Mesenchymal stem cell (in vitro differentiated cells and primary cell): ENCODE data around the gene NID1.

Experiments
- DNase-seq: peaks from one replicate; pipeline ENCODE4 v3.0.0-alpha.2; 2013
- H2AFZ ChIP-seq: one replicate; pipeline ENCODE4 v1.6.1; 2013; ENCODE audit warnings: low read depth, mild to moderate bottlenecking, control low read depth, inconsistent platforms, low read length, moderate library complexity
- H2AK5ac ChIP-seq: 2 replicates; pipeline ENCODE4 v1.6.1; 2013; ENCODE audit warnings: low read length, moderate library complexity, mild to moderate bottlenecking, inconsistent platforms; ENCODE audit not compliant: severe bottlenecking
- H2BK120ac ChIP-seq: one replicate; pipeline ENCODE4 v1.6.1; 2013; ENCODE audit warnings: low read depth, mild to moderate bottlenecking, inconsistent platforms, low read length, moderate library complexity
- H2BK12ac ChIP-seq, 2 experiments: one replicate each; pipeline ENCODE4 v1.6.1; 2013; ENCODE audit warnings: inconsistent platforms in 2 of 2, low read length in 2 of 2, mild to moderate bottlenecking in 2 of 2, moderate library complexity in 2 of 2, control low read depth in 1 of 2
- H2BK15ac ChIP-seq: one replicate; pipeline ENCODE4 v1.6.1; 2013; ENCODE audit warnings: mild to moderate bottlenecking, low read depth, inconsistent platforms; ENCODE audit not compliant: poor library complexity, severe bottlenecking
- H2BK5ac ChIP-seq: 2 replicates; pipeline ENCODE4 v1.6.1; 2013; ENCODE audit warnings: low read depth, mild to moderate bottlenecking, low read length, control low read depth, inconsistent platforms; ENCODE audit not compliant: poor library complexity, severe bottlenecking
- H3K14ac ChIP-seq, 2 experiments: one replicate each; pipeline ENCODE4 v1.6.1; 2013; ENCODE audit warnings: inconsistent platforms in 2 of 2, low read length in 2 of 2, control low read depth in 1 of 2, mild to moderate bottlenecking in 1 of 2, moderate library complexity in 1 of 2
- H3K18ac ChIP-seq, 2 experiments: one replicate each; pipeline ENCODE4 v1.6.1; 2013; ENCODE audit warnings: inconsistent platforms in 2 of 2, low read length in 2 of 2, control low read depth in 1 of 2, low read depth in 1 of 2, mild to moderate bottlenecking in 1 of 2
- H3K23ac ChIP-seq, 2 experiments: one replicate each; pipeline ENCODE4 v1.6.1; 2013; ENCODE audit warnings: inconsistent platforms in 2 of 2, low read length in 2 of 2, mild to moderate bottlenecking in 2 of 2, moderate library complexity in 2 of 2, control low read depth in 1 of 2
- H3K27ac ChIP-seq: 2 replicates; pipeline ENCODE4 v1.5.1; 2013; ENCODE audit warnings: mild to moderate bottlenecking, moderate library complexity, low read length, control low read depth, inconsistent platforms; ENCODE audit not compliant: poor library complexity, severe bottlenecking
- H3K27me3 ChIP-seq, 2 experiments: 2 replicates each; pipeline versions ENCODE4 v1.6.1 to v1.7.0; 2013; ENCODE audit warnings: low read length in 2 of 2, mild to moderate bottlenecking in 2 of 2, moderate library complexity in 2 of 2, control low read depth in 1 of 2, inconsistent platforms in 1 of 2; ENCODE audit not compliant: control insufficient read depth in 1 of 2, insufficient read depth in 1 of 2
- H3K36me3 ChIP-seq, 2 experiments: 2 replicates each; pipeline versions ENCODE4 v1.6.1 to v1.7.0; 2013; ENCODE audit warnings: low read length in 2 of 2, control low read depth in 1 of 2, inconsistent platforms in 1 of 2, low read depth in 1 of 2, mild to moderate bottlenecking in 1 of 2; ENCODE audit not compliant: insufficient read depth in 2 of 2, control insufficient read depth in 1 of 2
- H3K4ac ChIP-seq, 2 experiments: one replicate each; pipeline ENCODE4 v1.6.1; 2013; ENCODE audit warnings: inconsistent platforms in 2 of 2, low read length in 2 of 2, mild to moderate bottlenecking in 2 of 2, moderate library complexity in 2 of 2, control low read depth in 1 of 2, low read depth in 1 of 2
- H3K4me1 ChIP-seq: 2 replicates; pipeline ENCODE4 v1.6.1; 2013; ENCODE audit warnings: low read depth, low read length, control low read depth; ENCODE audit not compliant: control insufficient read depth, insufficient read depth
- H3K4me2 ChIP-seq: 2 replicates; pipeline ENCODE4 v1.6.1; 2013; ENCODE audit warnings: low read length, mild to moderate bottlenecking, inconsistent platforms; ENCODE audit not compliant: poor library complexity, severe bottlenecking
- H3K4me3 ChIP-seq, 2 experiments: 2 replicates each; pipeline versions ENCODE4 v1.5.1 to v1.7.0; 2013; ENCODE audit warnings: low read length in 2 of 2, mild to moderate bottlenecking in 2 of 2, control low read depth in 1 of 2, low read depth in 1 of 2; ENCODE audit not compliant: insufficient read depth in 1 of 2
- H3K79me1 ChIP-seq: replicated peaks from 2 replicates; pipeline ENCODE4 v1.6.1; 2013; ENCODE audit warnings: mild to moderate bottlenecking, control low read depth, low read length, inconsistent platforms; ENCODE audit not compliant: poor library complexity, severe bottlenecking
- H3K9ac ChIP-seq: 2 replicates; pipeline ENCODE4 v1.7.0; 2013; ENCODE audit warnings: mild to moderate bottlenecking, low read length, moderate library complexity
- H3K9me3 ChIP-seq: 2 replicates; pipeline ENCODE4 v1.7.0; 2013; ENCODE audit warnings: mild to moderate bottlenecking, low read length; ENCODE audit not compliant: control insufficient read depth
- H4K8ac ChIP-seq: one replicate; pipeline ENCODE4 v1.6.1; 2013; ENCODE audit warnings: inconsistent platforms, mild to moderate bottlenecking, low read length, moderate library complexity
- H4K91ac ChIP-seq: one replicate; pipeline ENCODE4 v1.6.1; 2013; ENCODE audit warnings: mild to moderate bottlenecking, low read length, inconsistent platforms
- WGBS: methylation state at CpG from one replicate; pipeline ENCODE4 v1.1.7; 2013; ENCODE audit warnings: mixed read lengths; 5-methylcytosine and 5-hydroxymethylcytosine counted together

Gene NID1

GRCh38 chr1:236063919-236064673, 794 bp downstream of the NID1 start:
- Histone ChIP-seq H4K8ac (peak overlapping the region; percentile 67), H3K14ac (peak overlapping the region; percentile 76 to 87), H3K4me1 (peaks cover 20% of the 10 kb centered on the region), H3K36me3 (peaks cover 0 to 7% of the 10 kb centered on the region in 2 experiments), H2BK12ac (peak overlapping the region in 1 of 2 experiments; percentile 10), H2BK120ac (peak overlapping the region; percentile 11), H3K9ac (peak overlapping the region; percentile 86), H2BK15ac (peak overlapping the region; percentile 96), H2AK5ac (no peak overlapping the region), H3K18ac (peak overlapping the region; percentile 94 to 95), H2BK5ac (no peak overlapping the region), H3K4me2 (peak overlapping the region; percentile 98), H3K23ac (peak overlapping the region; percentile 60 to 83), H4K91ac (peak overlapping the region; percentile 85), H3K4me3 (peak overlapping the region; percentile 67 to 88), H2AFZ (peak overlapping the region; percentile 8), H3K27ac (no peak overlapping the region), H3K79me1 (no peaks in the 10 kb centered on the region), H3K4ac (peak overlapping the region; percentile 9 to 83), H3K9me3 (no peaks in the 10 kb centered on the region), H3K27me3 (peaks cover 0 to 11% of the 10 kb centered on the region in 2 experiments)
- under 1% methylated on average over 54 of the region's 55 CpGs for WGBS
- DNase-seq = peak; percentile 85

GRCh38 chr1:236063551-236063918, 1.4 kb downstream of the NID1 start:
- no peak for DNase-seq
- Histone ChIP-seq H2BK15ac (no peak overlapping the region), H3K79me1 (no peaks in the 10 kb centered on the region), H3K36me3 (peaks cover 0 to 7% of the 10 kb centered on the region in 2 experiments), H2BK5ac (no peak overlapping the region), H3K9me3 (no peaks in the 10 kb centered on the region), H2BK120ac (no peak overlapping the region), H4K8ac (no peak overlapping the region), H2BK12ac (no peak overlapping the region), H3K27ac (no peak overlapping the region), H2AFZ (peak overlapping the region; percentile 8), H3K27me3 (peaks cover 0 to 11% of the 10 kb centered on the region in 2 experiments), H3K14ac (no peak overlapping the region), H3K23ac (no peak overlapping the region), H3K4me3 (peak overlapping the region in 1 of 2 experiments; percentile 88), H4K91ac (no peak overlapping the region), H3K18ac (peak overlapping the region in 1 of 2 experiments; percentile 95), H3K4ac (no peak overlapping the region), H3K9ac (peak overlapping the region; percentile 86), H3K4me1 (peaks cover 20% of the 10 kb centered on the region), H2AK5ac (no peak overlapping the region), H3K4me2 (peak overlapping the region; percentile 98)
- 49% methylated on average over 6 of the region's 6 CpGs for WGBS

- no peak overlapping the region for H3K4ac ChIP-seq
- no peak overlapping the region for H4K91ac ChIP-seq
- no peak overlapping the region for H2BK15ac ChIP-seq
- H2AFZ ChIP-seq = no peak overlapping the region
- peaks cover 16% of the 10 kb centered on the region for H3K4me1 ChIP-seq
- no peak overlapping the region for H3K23ac ChIP-seq
- no peak overlapping the region for H4K8ac ChIP-seq
- H3K79me1 ChIP-seq = no peaks in the 10 kb centered on the region
- H2BK120ac ChIP-seq = no peak overlapping the region
- no peak overlapping the region for H3K14ac ChIP-seq
- H2BK12ac ChIP-seq = no peak overlapping the region
- H3K27me3 ChIP-seq = peaks cover 0 to 1% of the 10 kb centered on the region in 2 experiments
- H3K27ac ChIP-seq = no peak overlapping the region
- no peak overlapping the region for H3K18ac ChIP-seq
- 97% methylated on average over 3 of the region's 4 CpGs for WGBS
- peaks cover 0 to 7% of the 10 kb centered on the region in 2 experiments for H3K36me3 ChIP-seq
- H3K9me3 ChIP-seq = no peaks in the 10 kb centered on the region
- H3K9ac ChIP-seq = no peak overlapping the region
- H3K4me3 ChIP-seq = no peak overlapping the region
- no peak overlapping the region for H2AK5ac ChIP-seq
- no peak for DNase-seq
- no peak overlapping the region for H3K4me2 ChIP-seq
- no peak overlapping the region for H2BK5ac ChIP-seq
These were observed 4.6 kb downstream of the NID1 start for GRCh38 chr1:236060286-236060685.

- H3K9me3 ChIP-seq = no peaks in the 10 kb centered on the region
- H3K4me2 ChIP-seq = no peak overlapping the region
- no peak overlapping the region for H2AK5ac ChIP-seq
- no peak overlapping the region for H4K91ac ChIP-seq
- H3K27ac ChIP-seq = no peak overlapping the region
- H3K36me3 ChIP-seq = peaks cover 0 to 7% of the 10 kb centered on the region in 2 experiments
- no peak overlapping the region for H2BK5ac ChIP-seq
- WGBS = 84% methylated on average over 5 of the region's 5 CpGs
- no peak overlapping the region for H2BK12ac ChIP-seq
- H3K14ac ChIP-seq = no peak overlapping the region
- DNase-seq = no peak
- no peak overlapping the region for H2BK120ac ChIP-seq
- H2BK15ac ChIP-seq = no peak overlapping the region
- peak overlapping the region; percentile 65 for H3K9ac ChIP-seq
- no peaks in the 10 kb centered on the region for H3K27me3 ChIP-seq
- peaks cover 6% of the 10 kb centered on the region for H3K4me1 ChIP-seq
- H3K18ac ChIP-seq = no peak overlapping the region
- no peak overlapping the region for H3K4ac ChIP-seq
- H4K8ac ChIP-seq = no peak overlapping the region
- H2AFZ ChIP-seq = no peak overlapping the region
- H3K4me3 ChIP-seq = peak overlapping the region in 1 of 2 experiments; percentile 64
- no peak overlapping the region for H3K23ac ChIP-seq
- H3K79me1 ChIP-seq = no peaks in the 10 kb centered on the region
These were observed 5.9 kb downstream of the NID1 start for GRCh38 chr1:236059011-236059410.
